Mesothelial cell of epicardium (in vitro differentiated cells): ENCODE data around the gene ERC2. TPM values are rescaled to one million over a fixed set of nuclear protein-coding genes. Genes with fewer than 3 reads are reported as not detected.

Source experiments
- DNase-seq, 2 experiments: peaks; one replicate each; pipeline ENCODE4 v3.0.0; 2021; ENCODE audit warnings: low spot score in 2 of 2; ENCODE audit not compliant: unreplicated experiment in 2 of 2
- H3K27ac Mint-ChIP-seq: 2 replicates; pipeline ENCODE4 v1.8.0; 2021; ENCODE audit warnings: mixed read lengths
- H3K27me3 Mint-ChIP-seq: 2 replicates; pipeline ENCODE4 v1.8.0; 2021; ENCODE audit warnings: low read depth, mixed read lengths
- H3K36me3 Mint-ChIP-seq: 2 replicates; pipeline ENCODE4 v1.8.0; 2021; ENCODE audit warnings: mixed read lengths
- H3K4me1 Mint-ChIP-seq: 2 replicates; pipeline ENCODE4 v1.8.0; 2021; ENCODE audit warnings: mixed read lengths
- H3K4me3 Mint-ChIP-seq: 2 replicates; pipeline ENCODE4 v1.8.0; 2021; ENCODE audit warnings: mild to moderate bottlenecking, moderate library complexity, mixed read lengths
- H3K9me3 Mint-ChIP-seq: 2 replicates; pipeline ENCODE4 v1.8.0; 2021; ENCODE audit warnings: mixed read lengths
- total RNA-seq: library from RNA; stranded (reverse); gene quantifications from 3 replicates; pipeline ENCODE4 v1.2.1, GENCODE V29; 2021
- TF ChIP-seq, protein P1 (sequence below): fragments of 200-600 bp; sonication (generic); IDR thresholded peaks from one replicate; pipeline ENCODE4 v1.5.0; 2021; ENCODE audit warnings: antibody characterized with exemption; ENCODE audit not compliant: unreplicated experiment

Gene ERC2
- total RNA-seq, 1 donor from 2014 or later = 15.6 TPM

DNA sequence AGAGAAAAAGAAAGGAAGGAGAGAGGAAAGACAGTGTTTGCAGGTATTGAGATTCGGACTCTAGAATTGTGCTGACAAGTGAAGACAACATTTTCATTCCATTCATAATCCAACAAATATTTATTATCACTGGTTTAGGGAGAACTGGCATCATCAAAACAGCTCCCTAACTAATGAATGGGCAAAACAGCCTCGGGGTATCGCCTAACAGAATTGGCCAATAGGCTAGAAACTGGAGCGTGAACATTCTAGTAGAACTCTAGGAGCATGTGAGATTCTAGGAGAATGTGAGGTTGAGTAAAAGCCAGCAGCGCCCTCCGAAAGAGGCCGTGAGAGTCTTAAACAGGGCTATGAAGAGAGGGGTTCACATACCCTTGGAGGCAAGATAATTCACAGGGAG, 759.3 kb downstream of the ERC2 start:
- Mint-ChIP-seq H3K27me3 (peaks cover 23% of the 10 kb centered on the region), H3K4me3 (no peak overlapping the region), H3K27ac (no peak overlapping the region), H3K9me3 (no peaks in the 10 kb centered on the region), H3K4me1 (peaks cover 9% of the 10 kb centered on the region), H3K36me3 (no peaks in the 10 kb centered on the region)
- no peak for DNase-seq
- TF ChIP-seq, protein P1, sequence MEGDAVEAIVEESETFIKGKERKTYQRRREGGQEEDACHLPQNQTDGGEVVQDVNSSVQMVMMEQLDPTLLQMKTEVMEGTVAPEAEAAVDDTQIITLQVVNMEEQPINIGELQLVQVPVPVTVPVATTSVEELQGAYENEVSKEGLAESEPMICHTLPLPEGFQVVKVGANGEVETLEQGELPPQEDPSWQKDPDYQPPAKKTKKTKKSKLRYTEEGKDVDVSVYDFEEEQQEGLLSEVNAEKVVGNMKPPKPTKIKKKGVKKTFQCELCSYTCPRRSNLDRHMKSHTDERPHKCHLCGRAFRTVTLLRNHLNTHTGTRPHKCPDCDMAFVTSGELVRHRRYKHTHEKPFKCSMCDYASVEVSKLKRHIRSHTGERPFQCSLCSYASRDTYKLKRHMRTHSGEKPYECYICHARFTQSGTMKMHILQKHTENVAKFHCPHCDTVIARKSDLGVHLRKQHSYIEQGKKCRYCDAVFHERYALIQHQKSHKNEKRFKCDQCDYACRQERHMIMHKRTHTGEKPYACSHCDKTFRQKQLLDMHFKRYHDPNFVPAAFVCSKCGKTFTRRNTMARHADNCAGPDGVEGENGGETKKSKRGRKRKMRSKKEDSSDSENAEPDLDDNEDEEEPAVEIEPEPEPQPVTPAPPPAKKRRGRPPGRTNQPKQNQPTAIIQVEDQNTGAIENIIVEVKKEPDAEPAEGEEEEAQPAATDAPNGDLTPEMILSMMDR = no peak

DNA sequence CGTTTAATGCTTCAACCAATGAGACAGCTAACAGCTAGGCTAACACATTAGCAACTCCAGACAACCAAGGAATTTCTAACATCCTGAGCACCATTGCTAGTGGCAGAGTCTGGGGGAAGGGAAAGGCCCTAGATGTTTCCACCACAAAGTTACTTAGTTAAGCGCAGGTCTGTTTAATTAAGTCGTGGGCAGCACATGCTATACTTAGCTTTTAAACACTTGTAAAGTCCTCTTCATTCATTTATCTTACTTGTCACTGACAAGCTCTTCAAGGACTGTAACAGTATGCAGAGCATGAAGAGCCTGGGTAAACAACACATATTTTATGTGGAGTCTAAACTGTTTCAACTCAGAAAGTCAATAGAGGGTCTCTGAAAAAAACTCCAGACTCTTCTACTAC, 760.0 kb downstream of the ERC2 start:
- TF ChIP-seq, protein P1 = no peak
- Mint-ChIP-seq H3K9me3 (no peaks in the 10 kb centered on the region), H3K4me3 (no peak overlapping the region), H3K27ac (no peak overlapping the region), H3K27me3 (peaks cover 18% of the 10 kb centered on the region), H3K4me1 (peaks cover 9% of the 10 kb centered on the region), H3K36me3 (no peaks in the 10 kb centered on the region)
- DNase-seq = no peak

DNA sequence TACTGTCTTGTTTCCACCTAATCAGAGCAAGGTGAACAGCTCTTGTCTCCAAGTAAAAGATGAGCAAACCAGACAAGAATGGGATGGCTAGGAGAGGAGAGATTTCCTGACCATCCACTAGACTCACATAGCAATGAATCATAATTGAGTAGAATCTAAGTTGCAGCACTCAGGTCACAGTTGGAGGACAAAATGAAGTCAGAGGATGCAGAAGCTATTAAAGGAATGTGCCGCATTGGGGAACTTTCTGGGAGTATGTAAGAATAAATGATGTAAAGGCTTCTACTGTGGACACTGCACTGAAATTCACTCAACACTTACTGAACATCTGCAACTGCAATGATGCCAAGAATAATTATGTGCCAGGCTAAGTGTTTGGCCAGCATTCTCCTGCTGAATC, 763.7 kb downstream of the ERC2 start:
- Mint-ChIP-seq H3K4me3 (no peak overlapping the region), H3K27ac (no peak overlapping the region), H3K36me3 (no peaks in the 10 kb centered on the region), H3K9me3 (no peaks in the 10 kb centered on the region), H3K27me3 (peaks cover 10% of the 10 kb centered on the region), H3K4me1 (peaks cover 20% of the 10 kb centered on the region)
- no peak for DNase-seq
- TF ChIP-seq, protein P1 = no peak

DNA sequence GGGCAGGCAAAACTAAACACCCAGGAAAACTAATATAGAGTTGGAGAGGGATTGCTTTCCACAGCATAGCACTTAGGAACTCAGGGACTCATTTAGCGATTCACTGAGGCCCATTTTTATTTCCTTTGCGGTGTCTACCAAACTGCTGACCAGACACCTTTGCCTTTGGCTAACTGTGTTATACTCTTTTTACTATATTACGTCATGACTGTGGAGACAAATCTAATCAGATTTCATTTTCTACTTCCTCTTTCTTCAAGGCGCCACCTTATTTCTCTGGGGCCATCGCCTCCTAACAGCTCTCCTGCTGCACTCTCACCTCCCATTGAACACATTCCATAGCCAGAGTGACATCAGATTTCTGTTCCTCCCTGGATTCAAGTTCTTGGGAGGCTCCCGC, 765.4 kb downstream of the ERC2 start:
- Mint-ChIP-seq H3K9me3 (no peaks in the 10 kb centered on the region), H3K27ac (no peak overlapping the region), H3K4me1 (peaks cover 17% of the 10 kb centered on the region), H3K27me3 (peaks cover 10% of the 10 kb centered on the region), H3K4me3 (no peak overlapping the region), H3K36me3 (no peaks in the 10 kb centered on the region)
- TF ChIP-seq, protein P1 = no peak
- no peak for DNase-seq

DNA sequence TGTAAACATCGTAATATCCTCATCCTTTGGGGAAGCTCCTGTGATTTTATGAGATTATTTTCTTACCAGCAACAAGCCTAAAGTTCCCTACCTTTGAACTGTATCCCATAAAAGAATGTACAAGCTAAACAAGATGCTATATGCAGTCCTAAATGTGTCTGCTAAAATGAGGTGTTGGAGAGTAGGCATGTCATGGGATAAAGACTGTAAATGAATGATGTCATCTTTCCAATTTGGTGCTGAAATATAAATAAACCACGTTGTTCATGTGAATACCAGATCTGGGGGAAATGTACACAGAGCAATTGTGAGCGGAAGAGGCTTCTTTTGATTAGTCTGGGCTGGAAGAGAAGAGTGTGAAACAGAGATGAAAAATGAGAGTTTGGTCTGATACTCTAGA, 766.3 kb downstream of the ERC2 start:
- H3K27ac Mint-ChIP-seq = no peak overlapping the region
- peaks cover 17% of the 10 kb centered on the region for H3K4me1 Mint-ChIP-seq
- peaks cover 2% of the 10 kb centered on the region for H3K36me3 Mint-ChIP-seq
- H3K4me3 Mint-ChIP-seq = no peak overlapping the region
- TF ChIP-seq, protein P1 = no peak
- peaks cover 11% of the 10 kb centered on the region for H3K27me3 Mint-ChIP-seq
- H3K9me3 Mint-ChIP-seq = no peaks in the 10 kb centered on the region
- no peak for DNase-seq

DNA sequence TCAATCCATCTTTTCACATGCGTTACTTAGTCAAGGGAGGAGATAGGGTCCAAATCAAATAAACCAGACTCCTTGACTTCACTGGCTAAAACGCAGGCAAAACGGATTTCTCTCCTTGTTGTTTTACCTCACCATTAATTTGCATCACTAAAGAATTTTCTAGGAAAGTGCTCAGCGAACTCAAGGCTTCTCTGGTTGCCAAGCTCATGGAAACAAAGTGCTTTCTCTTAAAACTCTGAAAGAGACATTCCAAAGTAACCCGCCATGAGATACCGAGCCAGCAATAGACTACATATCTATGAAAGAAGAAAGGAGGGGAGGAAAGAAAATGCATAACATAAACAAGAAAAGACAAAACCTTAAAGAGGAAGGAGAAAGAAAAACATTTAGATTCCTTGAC, 769.4 kb downstream of the ERC2 start:
- peak overlapping the region; percentile 30 for H3K27ac Mint-ChIP-seq
- TF ChIP-seq, protein P1 = no peak
- H3K4me1 Mint-ChIP-seq = peaks cover 17% of the 10 kb centered on the region
- no peak for DNase-seq
- no peak overlapping the region for H3K4me3 Mint-ChIP-seq
- H3K27me3 Mint-ChIP-seq = peaks cover 20% of the 10 kb centered on the region
- H3K9me3 Mint-ChIP-seq = no peaks in the 10 kb centered on the region
- peaks cover 2% of the 10 kb centered on the region for H3K36me3 Mint-ChIP-seq
